SK-N-MC (cell line): ENCODE data around the gene B4GALNT4.

ENCODE experiments used
- EZH2 ChIP-seq: fragments of 200-600 bp; sonication (generic); IDR thresholded peaks from one replicate; pipeline ENCODE4 v1.6.1; 2017; ENCODE audit warnings: antibody characterized with exemption
- POLR2AphosphoS5 ChIP-seq: IDR thresholded peaks from 2 replicates; pipeline ENCODE4 v1.6.1; 2012; ENCODE audit warnings: mild to moderate bottlenecking, low read depth, low read length, borderline replicate concordance

DNA sequence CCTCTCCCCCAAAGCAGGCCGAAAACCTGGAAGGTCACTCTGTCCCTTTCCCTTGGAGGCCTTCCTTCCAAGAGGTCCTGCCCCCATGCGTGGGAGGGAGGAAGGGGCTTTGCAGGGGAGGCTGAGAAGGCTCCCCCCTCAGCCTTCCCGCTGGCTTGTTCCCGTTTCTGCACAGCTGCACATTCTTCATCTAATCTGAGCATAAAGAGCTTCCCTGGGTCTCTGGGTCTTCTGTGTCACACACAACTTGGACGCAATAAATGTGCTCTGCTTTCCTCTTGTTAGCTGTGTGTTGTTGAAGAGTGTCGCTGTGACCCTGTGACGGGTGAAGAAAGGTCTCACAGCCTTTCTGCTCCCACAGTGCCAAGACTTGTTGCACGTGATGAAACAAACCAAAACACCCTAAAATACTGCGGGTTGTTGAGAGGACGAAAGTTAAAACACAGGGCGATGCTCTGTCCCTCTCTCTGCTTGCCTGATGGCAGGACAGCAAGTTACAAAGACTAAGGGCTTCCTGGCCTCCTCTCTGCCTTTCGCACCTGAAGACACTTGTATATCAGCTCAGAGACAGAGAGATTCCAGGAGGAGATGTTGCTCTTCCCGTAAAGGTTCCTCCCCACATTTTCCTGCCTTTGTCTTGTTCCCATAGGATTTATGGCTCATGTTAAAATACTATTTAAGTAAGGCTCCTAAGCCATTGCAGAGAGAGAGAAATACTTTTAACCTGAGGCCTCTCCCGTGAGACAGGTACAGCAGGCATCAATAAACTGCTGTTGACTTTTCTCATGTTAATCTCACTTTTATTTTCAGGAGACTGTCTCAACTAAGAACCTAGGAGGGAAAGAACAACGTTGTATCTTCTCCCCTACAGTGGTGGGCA lies 33.3 kb upstream of the B4GALNT4 start:
- no peak for TF ChIP-seq EZH2
- no peak for TF ChIP-seq POLR2AphosphoS5
